Bone marrow (tissue), 2 donors: ENCODE data around the gene TPO.

ENCODE experiments used
- DNase-seq, 2 donors: peaks; one replicate each; lab custom pipeline; 2025; lab: John Stamatoyannopoulos, UW

Gene TPO

GRCh38 chr2:1584691-1585485, 171.6 kb downstream of the TPO start:
- DNase-seq, result no peak

DNA sequence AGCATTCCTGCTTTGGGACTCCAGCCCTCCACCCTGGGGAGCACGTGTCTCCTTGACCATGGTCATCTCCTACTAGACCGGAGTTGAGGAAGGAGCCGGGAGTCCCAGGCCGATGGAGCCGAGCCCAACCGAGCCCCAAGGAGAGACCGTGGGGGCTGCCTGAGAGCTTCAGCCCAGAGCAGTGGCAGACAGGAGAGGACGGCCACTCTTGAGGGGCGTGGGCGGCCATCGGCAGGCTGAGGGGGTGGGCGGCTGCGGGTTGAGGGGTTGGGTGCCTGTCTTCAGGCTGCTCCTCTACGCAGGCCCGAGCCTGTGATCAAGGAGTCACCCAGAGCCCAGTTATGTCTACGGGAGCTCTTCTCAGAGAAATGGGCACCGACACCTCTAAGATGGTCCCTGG, 172.4 kb downstream of the TPO start:
- DNase-seq, result no peak

DNA sequence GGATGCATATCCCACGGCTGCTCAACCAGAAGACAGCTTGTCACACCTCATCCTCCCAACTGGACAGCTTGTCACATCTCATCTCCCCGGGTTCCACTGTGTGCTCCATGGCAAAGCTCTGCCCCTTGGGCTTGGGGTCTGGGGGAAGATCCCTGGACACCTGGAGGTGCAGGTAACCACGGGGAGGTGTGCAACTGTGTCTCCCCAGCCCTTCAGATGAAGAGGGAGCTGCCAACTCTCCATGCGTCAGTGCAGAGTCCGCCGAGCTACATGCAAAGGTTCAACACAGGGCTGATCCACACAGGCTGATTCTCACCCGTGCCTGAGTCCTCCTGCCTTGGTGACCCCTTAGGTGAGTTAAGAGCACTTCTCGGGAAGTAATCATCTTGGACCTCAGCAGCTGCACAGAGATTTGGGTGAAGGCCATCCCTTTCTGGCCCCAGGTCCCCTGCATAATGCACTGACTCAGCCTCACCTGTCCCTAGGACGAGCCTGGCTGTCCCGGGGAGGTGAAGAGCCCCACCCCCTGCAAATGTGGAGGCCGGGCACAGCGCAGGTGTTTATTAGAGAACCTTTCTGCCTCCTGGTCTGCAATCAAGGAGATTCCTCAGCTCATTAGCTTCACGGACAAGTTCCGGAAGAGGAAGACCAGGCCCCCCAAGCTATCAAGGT, 173.1 kb downstream of the TPO start:
- DNase-seq, result no peak

DNA sequence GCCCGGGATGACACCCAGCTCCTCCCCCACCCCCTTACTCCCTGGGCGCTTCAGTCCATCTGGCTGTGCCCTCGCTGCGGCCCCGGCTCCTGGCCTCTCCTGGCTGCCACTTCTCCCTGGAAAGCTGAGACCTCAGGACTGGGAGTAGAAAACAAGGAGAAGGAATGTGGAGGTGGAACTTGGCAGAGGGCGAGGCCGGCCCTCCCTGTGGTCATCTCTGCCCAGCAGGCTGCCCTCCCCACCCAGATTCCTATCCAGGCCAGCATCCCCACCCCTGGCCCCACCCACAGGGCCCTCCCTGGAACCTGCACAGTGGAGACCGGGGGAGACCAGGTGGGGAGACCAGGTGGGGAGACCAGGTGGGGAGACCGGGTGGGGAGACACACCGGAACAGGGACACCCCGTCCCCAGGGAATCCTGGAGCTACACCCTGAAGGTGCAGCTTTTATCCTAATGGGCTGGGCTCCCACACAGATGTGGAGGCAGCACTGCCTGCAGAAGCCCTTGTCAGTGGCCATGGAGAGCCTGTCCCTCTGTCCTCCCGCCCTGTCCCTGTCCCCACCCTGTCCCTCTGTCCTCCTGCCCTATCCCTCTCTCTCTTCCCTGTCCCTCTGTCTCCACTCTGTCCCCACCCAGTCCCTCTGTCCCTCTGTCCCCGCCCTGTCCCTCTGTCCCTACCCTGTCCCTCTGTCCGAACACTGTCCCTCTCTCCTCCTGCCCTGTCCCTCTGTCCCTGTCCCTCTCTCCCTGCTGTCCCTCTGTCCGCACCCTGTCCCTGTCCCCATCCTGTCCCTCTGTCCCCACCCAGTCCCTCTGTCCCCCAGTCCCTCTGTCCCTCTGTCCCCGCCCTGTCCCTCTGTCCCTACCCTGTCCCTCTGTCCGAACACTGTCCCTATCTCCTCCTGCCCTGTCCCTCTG, 173.9 kb downstream of the TPO start:
- DNase-seq, result no peak

GRCh38 chr2:1588051-1588977, 175.1 kb downstream of the TPO start:
- DNase-seq, result no peak

DNA sequence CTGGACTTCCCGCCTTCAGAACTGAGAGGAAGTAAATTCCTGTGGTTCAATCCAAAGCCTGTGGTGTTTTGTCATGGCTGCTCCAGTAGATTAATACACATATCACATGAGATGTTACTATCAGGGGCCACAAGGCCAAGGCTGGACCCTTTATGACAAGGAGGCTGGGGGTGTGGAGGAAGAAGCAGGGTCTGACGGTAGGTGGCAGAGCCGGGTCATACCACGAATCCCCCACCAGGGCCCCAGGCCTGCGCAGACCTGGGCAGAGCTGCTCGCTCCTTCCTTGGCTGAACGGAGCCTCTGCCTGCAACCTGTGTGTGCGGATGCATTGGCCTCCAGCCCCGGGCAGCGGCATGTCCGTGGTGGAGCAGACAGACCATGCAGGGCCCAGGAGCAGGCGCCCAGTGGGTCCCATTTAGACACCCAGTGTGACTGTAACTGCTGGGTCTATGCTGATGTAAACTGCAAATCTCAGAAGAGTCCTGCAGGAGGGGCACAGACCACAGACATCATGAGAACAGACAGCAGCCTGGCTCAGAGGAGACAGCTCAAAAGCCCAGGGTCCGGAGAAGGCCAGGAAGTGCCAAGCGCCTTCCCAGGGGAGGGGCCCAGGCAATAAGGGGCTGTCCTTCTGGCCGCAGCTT, 175.8 kb downstream of the TPO start:
- DNase-seq, result no peak

- DNase-seq, result no peak
Observed at GRCh38 chr2:1590596-1591460, 177.6 kb downstream of the TPO start.

- DNase-seq, result no peak
Observed at GRCh38 chr2:1591461-1591770, 178.2 kb downstream of the TPO start.
